ENCODE data around the gene WWC2. TPM values are rescaled to one million over a fixed set of nuclear protein-coding genes. Genes with fewer than 3 reads are reported as not detected.
"Not testable (repeated sequence)": the region's sequence is repeated elsewhere in the genome, so short reads cannot be mapped to it uniquely, and the experiment has no call there.

WWC2 gene
- total and polyA plus RNA-seq, 4 experiments from 2014 or later, result 2.3 to 7.6 (median 5.2) TPM

DNA sequence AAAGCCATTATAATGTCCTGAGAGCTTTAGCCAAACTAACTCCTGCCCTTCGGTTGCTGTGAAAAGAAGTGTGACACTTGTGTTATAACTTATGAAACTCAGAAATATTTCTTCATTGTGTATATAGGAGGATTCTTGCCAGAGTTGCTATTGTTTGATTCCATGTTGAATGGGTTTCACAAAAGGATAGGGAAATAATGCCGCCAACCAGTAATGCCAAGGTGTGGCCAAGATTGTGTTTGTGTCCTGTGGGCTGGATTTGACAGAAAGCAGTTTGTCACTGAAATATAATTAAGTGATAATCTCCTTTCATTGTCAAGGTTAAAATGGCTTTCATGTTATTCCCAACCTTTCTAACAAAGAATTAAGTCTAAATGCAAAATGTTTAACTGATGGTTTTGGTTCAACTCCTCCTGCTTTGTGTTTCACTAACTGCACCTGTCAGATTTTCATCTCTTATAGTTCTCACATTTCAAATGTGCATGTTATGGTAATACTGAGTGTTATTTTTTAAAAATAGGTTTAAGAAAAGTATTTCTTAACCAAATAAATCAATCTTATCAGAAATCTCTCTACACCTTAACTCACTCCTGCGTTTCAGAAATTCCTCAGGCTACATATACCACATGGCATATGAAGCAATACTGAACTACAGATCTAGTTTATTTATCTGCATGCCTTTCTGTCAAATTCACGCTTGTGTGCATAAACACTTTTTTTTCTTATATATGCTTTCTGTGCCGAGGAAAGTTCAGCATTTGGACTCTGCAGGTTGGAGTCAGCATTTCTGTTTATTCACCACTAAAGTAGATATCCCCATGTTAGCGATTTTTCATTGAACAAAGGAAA lies 221.4 kb downstream of the WWC2 start, which contains the start of gene CLDN22:
TSS of gene CLDN22 (minus strand) at position 66 of the 849 bp plus-strand sequence. CDS start at position 8, 58 bp downstream.
- POLR2A ChIA-PET (ENCODE audit: partially characterized antibody), result no interaction called here
- intact Hi-C loops (cut with micrococcal nuclease), result no loop called here
- DNase-seq, result no peak
- Histone ChIP-seq H3K4me3 (ENCODE audit: low read length in 2 of 2) (no peak within 1 kb of the TSS), H3K9me3 (ENCODE audit: control insufficient read depth in 1 of 2, low read length in 2 of 2) (no peaks in the 10 kb centered on the region), H3K27ac (ENCODE audit: low read depth, low read length) (no peak within 1 kb of the TSS), H3K36me3 (ENCODE audit: insufficient read depth, low read length) (no peaks in the 10 kb centered on the region), H3K27me3 (ENCODE audit: insufficient read depth, low read length) (no peaks in the 10 kb centered on the region), H3K4me1 (ENCODE audit: insufficient read depth, low read length) (peaks cover 16% of the 10 kb centered on the region)
- Mint-ChIP-seq H3K27me3 (no peaks in the 10 kb centered on the region), H3K4me1 (peaks cover 4 to 21% (median 17%) of the 10 kb centered on the region in 4 donors), H3K36me3 (no peaks in the 10 kb centered on the region), H3K4me3 (peak within 1 kb of the TSS in 7 of 8 donors; percentile 13 to 64 (median 44)), H3K27ac (peak within 1 kb of the TSS; percentile 10 to 84 (median 30)), H3K9me3 (no peaks in the 10 kb centered on the region)
- CTCF ChIA-PET (ENCODE audit: partially characterized antibody), result no interaction called here

DNA sequence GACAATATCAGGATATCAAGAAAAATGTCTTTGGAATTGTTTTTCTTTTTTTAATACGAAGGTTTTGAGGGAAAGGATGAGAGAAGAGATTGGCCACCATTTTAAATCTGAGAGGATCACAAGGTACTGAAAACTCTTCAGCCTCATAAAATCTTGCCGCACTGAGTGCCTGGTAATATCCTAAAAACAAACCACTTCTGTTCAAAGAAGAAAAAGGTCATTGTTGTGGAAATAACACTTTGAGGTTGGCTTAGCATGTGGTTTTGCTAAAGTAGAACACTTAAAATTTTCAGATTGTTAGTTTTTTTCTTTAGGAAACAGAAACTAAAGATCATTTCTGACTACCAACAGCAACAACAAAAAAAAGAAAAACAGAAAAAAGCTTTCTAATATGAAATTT lies 222.0 kb downstream of the WWC2 start:
- ChIA-PET POLR2A (ENCODE audit: partially characterized antibody) (no interaction called here), CTCF (ENCODE audit: partially characterized antibody) (no interaction called here)
- H3K27me3 Mint-ChIP-seq, result no peaks in the 10 kb centered on the region
- H3K36me3 Mint-ChIP-seq, result no peaks in the 10 kb centered on the region
- H3K4me1 Mint-ChIP-seq, result peaks cover 4 to 21% (median 17%) of the 10 kb centered on the region in 4 donors
- H3K4me3 Mint-ChIP-seq, result peak overlapping the region in 7 of 8 donors; percentile 10 to 64 (median 44)
- Histone ChIP-seq H3K27ac (ENCODE audit: low read depth, low read length) (no peak overlapping the region), H3K9me3 (ENCODE audit: control insufficient read depth in 1 of 2, low read length in 2 of 2) (no peaks in the 10 kb centered on the region), H3K4me1 (ENCODE audit: insufficient read depth, low read length) (peaks cover 16% of the 10 kb centered on the region), H3K4me3 (ENCODE audit: low read length in 2 of 2) (no peak overlapping the region), H3K27me3 (ENCODE audit: insufficient read depth, low read length) (no peaks in the 10 kb centered on the region), H3K36me3 (ENCODE audit: insufficient read depth, low read length) (no peaks in the 10 kb centered on the region)
- intact Hi-C loops (cut with micrococcal nuclease), result no loop called here
- peak overlapping the region; percentile 10 to 84 (median 39) for H3K27ac Mint-ChIP-seq
- DNase-seq, result peak in 4 of 5 donors; percentile 35 to 54 (median 43)
- no peaks in the 10 kb centered on the region for H3K9me3 Mint-ChIP-seq

DNA sequence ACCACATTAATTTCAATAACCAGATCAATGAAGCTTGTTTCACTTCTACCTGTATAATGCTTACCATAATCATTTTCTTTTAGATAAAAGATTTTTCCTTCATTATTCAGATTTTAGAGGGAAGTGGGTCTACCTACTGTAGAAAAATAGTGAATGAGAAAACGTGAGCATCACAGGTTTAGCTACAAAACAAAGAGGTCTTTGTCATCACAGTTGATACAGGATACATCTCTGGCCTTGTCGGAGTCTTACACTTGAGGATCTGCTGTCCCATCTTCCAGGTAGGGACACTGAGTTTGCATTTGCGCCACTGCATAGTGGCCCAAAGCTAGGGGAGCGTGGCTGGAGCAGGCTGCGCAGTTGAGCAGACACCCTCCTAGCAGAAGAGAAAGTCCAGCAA lies 222.5 kb downstream of the WWC2 start:
- Histone ChIP-seq H3K9me3 (ENCODE audit: control insufficient read depth in 1 of 2, low read length in 2 of 2) (no peaks in the 10 kb centered on the region), H3K27me3 (ENCODE audit: insufficient read depth, low read length) (no peaks in the 10 kb centered on the region), H3K36me3 (ENCODE audit: insufficient read depth, low read length) (no peaks in the 10 kb centered on the region), H3K4me1 (ENCODE audit: insufficient read depth, low read length) (peaks cover 16% of the 10 kb centered on the region), H3K4me3 (ENCODE audit: low read length in 2 of 2) (no peak overlapping the region), H3K27ac (ENCODE audit: low read depth, low read length) (no peak overlapping the region)
- no peak for DNase-seq
- Mint-ChIP-seq H3K4me3 (peak overlapping the region in 4 of 8 donors; percentile 10 to 64 (median 48)), H3K4me1 (peaks cover 4 to 21% (median 17%) of the 10 kb centered on the region in 4 donors), H3K9me3 (peaks cover 0 to 3% (median 0%) of the 10 kb centered on the region in 8 donors), H3K36me3 (no peaks in the 10 kb centered on the region), H3K27me3 (peaks cover 0 to 1% of the 10 kb centered on the region in 2 donors), H3K27ac (peak overlapping the region; percentile 10 to 84 (median 39))
- POLR2A ChIA-PET (ENCODE audit: partially characterized antibody), result no interaction called here
- intact Hi-C loops (cut with micrococcal nuclease), result no loop called here
- CTCF ChIA-PET (ENCODE audit: partially characterized antibody), result no interaction called here

DNA sequence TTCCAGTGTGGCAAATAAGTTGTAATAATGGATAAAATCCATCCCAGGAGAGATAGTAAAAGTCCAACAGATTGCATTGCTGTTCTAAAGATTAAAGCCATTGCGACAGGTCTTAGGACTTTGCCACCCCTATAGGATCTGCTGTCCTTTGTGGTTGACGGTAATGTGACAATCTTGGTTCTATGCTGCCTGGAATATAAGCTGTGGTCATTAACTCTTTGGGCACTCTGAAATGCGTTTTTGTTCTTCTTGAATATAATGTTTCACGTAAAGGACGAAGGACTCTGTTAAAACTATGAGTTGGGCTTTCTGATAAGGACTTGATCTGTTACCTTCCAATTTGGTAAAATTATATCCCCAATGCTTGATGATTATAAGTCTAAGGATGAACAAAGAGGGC lies 223.3 kb downstream of the WWC2 start, which contains the start of gene CLDN24:
TSS of gene CLDN24 (minus strand) at position 101 of the 400 bp plus-strand sequence. CDS start at position 101, 0 bp downstream.
- Mint-ChIP-seq H3K27ac (peak within 1 kb of the TSS; percentile 10 to 84 (median 39)), H3K4me1 (peaks cover 4 to 21% (median 17%) of the 10 kb centered on the region in 4 donors), H3K27me3 (peaks cover 0 to 5% of the 10 kb centered on the region in 2 donors), H3K36me3 (no peaks in the 10 kb centered on the region), H3K9me3 (peaks cover 0 to 3% (median 0%) of the 10 kb centered on the region in 8 donors), H3K4me3 (peak within 1 kb of the TSS in 5 of 8 donors; percentile 10 to 64 (median 35))
- CTCF ChIA-PET (ENCODE audit: partially characterized antibody), result no interaction called here
- POLR2A ChIA-PET (ENCODE audit: partially characterized antibody), result no interaction called here
- no peaks in the 10 kb centered on the region for H3K27me3 ChIP-seq (ENCODE audit: insufficient read depth, low read length)
- no peak within 1 kb of the TSS for H3K4me3 ChIP-seq (ENCODE audit: low read length in 2 of 2)
- H3K27ac ChIP-seq (ENCODE audit: low read depth, low read length), result no peak within 1 kb of the TSS
- intact Hi-C loops (cut with micrococcal nuclease), result no loop called here
- DNase-seq, result no peak
- no peaks in the 10 kb centered on the region for H3K9me3 ChIP-seq (ENCODE audit: control insufficient read depth in 1 of 2, low read length in 2 of 2)
- H3K4me1 ChIP-seq (ENCODE audit: insufficient read depth, low read length), result peaks cover 16% of the 10 kb centered on the region
- no peaks in the 10 kb centered on the region for H3K36me3 ChIP-seq (ENCODE audit: insufficient read depth, low read length)

DNA sequence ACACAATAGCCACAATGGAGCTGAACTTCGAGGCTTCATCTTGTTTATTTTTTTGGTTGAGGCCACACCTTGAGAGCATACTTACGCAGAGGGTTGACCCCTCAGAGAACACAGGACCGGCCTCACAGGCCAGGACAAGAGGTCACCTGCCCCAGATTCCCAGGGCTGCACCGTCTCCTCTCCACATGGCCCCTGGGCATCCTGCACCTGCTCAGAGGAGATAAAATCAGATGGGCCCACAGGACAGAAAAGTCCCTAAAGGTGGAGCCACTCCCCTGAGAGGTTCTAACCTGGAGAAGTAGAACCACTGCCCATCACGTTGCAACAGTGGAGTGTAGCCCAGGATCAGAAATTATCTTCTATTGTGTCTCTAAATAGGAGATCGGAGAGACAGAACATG lies 224.2 kb downstream of the WWC2 start:
- peaks cover 0 to 3% (median 0%) of the 10 kb centered on the region in 8 donors for H3K9me3 Mint-ChIP-seq
- POLR2A ChIA-PET (ENCODE audit: partially characterized antibody), result no interaction called here

DNA sequence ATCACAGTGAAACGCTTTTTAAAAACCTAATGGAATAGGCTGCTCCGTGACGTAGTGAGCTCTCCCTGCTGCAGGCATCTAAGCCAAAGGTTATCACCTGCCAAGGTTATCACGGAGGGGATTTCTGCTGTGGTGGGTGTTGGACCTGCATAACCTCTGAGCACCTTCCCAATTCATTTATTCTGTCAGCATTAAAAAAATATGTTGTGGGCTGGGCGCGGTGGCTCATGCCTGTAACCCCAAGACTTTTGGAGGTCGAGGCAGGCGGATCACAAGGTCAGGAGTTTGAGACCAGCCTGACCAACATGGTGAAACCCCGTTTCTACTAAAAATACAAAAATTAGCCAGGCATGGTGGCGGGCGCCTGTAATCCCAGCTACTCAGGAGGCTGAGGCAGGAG lies 225.0 kb downstream of the WWC2 start:
- POLR2A ChIA-PET (ENCODE audit: partially characterized antibody); CTCF ChIA-PET (ENCODE audit: partially characterized antibody); H3K36me3 Mint-ChIP-seq; H3K27me3 ChIP-seq (ENCODE audit: insufficient read depth, low read length); H3K4me3 Mint-ChIP-seq; H3K36me3 ChIP-seq (ENCODE audit: insufficient read depth, low read length); H3K9me3 Mint-ChIP-seq; H3K9me3 ChIP-seq (ENCODE audit: control insufficient read depth in 1 of 2, low read length in 2 of 2); H3K4me3 ChIP-seq (ENCODE audit: low read length in 2 of 2); H3K27me3 Mint-ChIP-seq; H3K27ac Mint-ChIP-seq; intact Hi-C loops (cut with micrococcal nuclease); DNase-seq; H3K27ac ChIP-seq (ENCODE audit: low read depth, low read length): not testable (repeated sequence)
- peaks cover 16% of the 10 kb centered on the region for H3K4me1 ChIP-seq (ENCODE audit: insufficient read depth, low read length)
- H3K4me1 Mint-ChIP-seq, result peaks cover 4 to 23% (median 17%) of the 10 kb centered on the region in 4 donors

More for the DNA sequence above, 224.2 kb downstream of the WWC2 start:
- peaks cover 16% of the 10 kb centered on the region for H3K4me1 ChIP-seq (ENCODE audit: insufficient read depth, low read length)
- Mint-ChIP-seq H3K27me3 (peaks cover 0 to 5% of the 10 kb centered on the region in 2 donors), H3K36me3 (no peaks in the 10 kb centered on the region), H3K4me1 (peaks cover 4 to 21% (median 17%) of the 10 kb centered on the region in 4 donors), H3K4me3 (no peak overlapping the region), H3K27ac (no peak overlapping the region)
- H3K27me3 ChIP-seq (ENCODE audit: insufficient read depth, low read length), result no peaks in the 10 kb centered on the region
- no peaks in the 10 kb centered on the region for H3K36me3 ChIP-seq (ENCODE audit: insufficient read depth, low read length)
- no peak overlapping the region for H3K4me3 ChIP-seq (ENCODE audit: low read length in 2 of 2)
- H3K9me3 ChIP-seq (ENCODE audit: control insufficient read depth in 1 of 2, low read length in 2 of 2), result no peaks in the 10 kb centered on the region
- H3K27ac ChIP-seq (ENCODE audit: low read depth, low read length), result no peak overlapping the region
- no peak for DNase-seq
- CTCF ChIA-PET (ENCODE audit: partially characterized antibody), result no interaction called here
- intact Hi-C loops (cut with micrococcal nuclease), result no loop called here

DNA sequence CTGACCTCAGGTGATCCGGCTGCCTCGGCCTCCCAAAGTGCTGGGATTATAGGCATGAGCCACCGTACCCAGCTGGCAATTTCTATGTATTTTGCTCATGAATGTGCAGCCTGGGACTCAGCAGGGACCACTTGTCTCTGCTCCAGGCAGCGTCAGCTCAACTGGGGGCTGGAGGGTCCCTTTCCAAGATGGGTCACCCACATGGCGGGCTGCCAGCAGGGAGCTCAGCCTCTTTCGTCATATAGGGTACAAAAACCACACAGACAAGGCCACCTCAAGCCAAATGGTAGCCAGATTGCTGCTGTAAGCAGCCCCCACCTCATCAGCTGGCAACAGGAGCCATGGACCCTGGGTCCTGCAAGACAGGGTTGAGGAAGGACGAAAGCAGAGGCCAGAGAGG lies 225.6 kb downstream of the WWC2 start:
- Mint-ChIP-seq H3K36me3 (peaks cover 0 to 5% of the 10 kb centered on the region in 2 donors), H3K4me1 (peaks cover 4 to 24% (median 17%) of the 10 kb centered on the region in 4 donors)
- intact Hi-C loops (cut with micrococcal nuclease), result no loop called here

More for the DNA sequence above, 225.6 kb downstream of the WWC2 start:
- Histone ChIP-seq H3K4me3 (ENCODE audit: low read length in 2 of 2) (no peak overlapping the region), H3K27ac (ENCODE audit: low read depth, low read length) (no peak overlapping the region), H3K9me3 (ENCODE audit: control insufficient read depth in 1 of 2, low read length in 2 of 2) (no peaks in the 10 kb centered on the region), H3K27me3 (ENCODE audit: insufficient read depth, low read length) (no peaks in the 10 kb centered on the region), H3K4me1 (ENCODE audit: insufficient read depth, low read length) (peaks cover 16% of the 10 kb centered on the region), H3K36me3 (ENCODE audit: insufficient read depth, low read length) (no peaks in the 10 kb centered on the region)
- no peak for DNase-seq
- CTCF ChIA-PET (ENCODE audit: partially characterized antibody), result no interaction called here
- Mint-ChIP-seq H3K4me3 (no peak overlapping the region), H3K27me3 (peaks cover 2 to 5% of the 10 kb centered on the region in 2 donors), H3K27ac (no peak overlapping the region), H3K9me3 (peaks cover 0 to 10% (median 0%) of the 10 kb centered on the region in 8 donors)
- POLR2A ChIA-PET (ENCODE audit: partially characterized antibody), result no interaction called here

Measured in CD4-positive, alpha-beta memory T cell (primary cell).